Measurements from ENCODE around the gene KAZN.

Gene KAZN

GRCh38 chr1:14994841-14995437, 396.5 kb downstream of the KAZN start:
- DNase-seq: no peak

DNA sequence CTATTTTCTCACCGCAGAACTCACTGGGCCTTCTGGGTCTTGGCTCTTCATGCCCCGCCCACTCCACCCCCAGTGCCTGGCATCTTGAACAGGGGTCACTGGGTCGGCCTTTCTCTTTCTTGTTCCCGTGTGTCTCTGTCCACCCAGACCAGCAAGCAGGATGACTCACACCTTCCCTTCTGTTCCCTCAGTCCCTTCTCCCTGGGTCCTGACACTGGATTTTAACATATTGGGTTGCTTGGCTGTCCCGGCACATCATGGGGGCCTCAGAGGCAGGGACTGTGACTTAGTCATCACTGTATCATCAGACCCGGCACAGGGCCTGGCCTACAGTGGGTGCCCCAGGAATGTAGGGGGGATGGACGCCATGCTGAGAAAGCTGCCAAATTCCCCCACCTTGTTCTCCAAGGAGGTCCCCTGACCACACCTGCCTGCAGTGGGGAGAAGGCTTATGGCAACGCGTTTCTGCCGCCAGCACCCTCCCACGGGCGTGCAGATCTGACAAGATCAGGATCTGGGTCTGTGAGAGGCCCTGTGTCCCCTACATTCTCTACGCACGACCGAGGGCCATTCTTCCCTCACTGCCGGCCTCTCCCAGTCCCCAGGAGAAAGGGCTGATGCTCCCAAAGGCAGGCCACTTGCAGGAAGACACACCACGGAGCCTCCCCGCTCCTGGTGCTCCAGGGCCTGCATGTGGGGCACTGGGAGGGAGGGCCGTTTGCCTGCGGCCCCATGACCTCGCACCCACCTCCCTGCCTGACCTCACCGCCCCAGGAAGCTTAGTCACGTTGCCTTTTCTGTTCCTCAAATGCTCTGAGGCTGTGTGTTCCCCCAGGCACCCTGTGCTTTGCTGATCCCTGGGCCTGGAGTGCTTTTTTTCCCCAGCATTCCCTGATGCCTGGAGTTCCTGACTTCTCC, 397.9 kb downstream of the KAZN start:
- no peak for DNase-seq

DNA sequence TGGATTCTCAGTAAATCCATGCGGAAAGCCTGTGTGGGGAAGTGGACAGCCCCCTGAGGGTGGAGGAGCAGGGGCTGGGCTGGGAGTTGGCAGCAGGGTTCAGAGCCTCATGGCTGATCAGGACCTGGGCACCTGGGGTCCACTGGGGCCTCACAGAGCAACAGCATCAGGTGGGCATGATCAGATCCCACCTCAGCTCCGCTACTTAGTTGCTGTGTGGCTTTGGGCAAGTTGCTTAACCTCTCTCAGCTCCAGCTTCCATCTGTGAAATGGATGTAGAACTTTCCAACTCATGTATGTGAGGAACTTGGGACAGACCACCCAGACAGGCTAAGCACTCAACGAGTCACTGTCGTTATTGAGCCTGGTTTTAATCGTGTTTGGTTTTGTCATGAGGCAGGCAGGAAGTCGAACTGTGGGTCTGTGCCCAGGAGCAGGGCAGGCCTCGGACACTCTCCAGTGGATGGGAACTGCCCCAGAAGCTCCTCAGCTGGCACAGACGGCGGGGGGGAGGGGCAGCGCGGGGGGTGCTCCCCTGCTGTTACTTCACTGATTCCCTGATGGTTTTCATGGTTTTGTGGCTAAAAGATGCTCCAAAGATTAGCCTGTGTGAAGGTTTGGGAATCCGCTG, 399.3 kb downstream of the KAZN start:
- DNase-seq: no peak

GRCh38 chr1:14999441-14999840, 401.0 kb downstream of the KAZN start:
- no peak for DNase-seq

- DNase-seq: no peak
Observed at GRCh38 chr1:15000030-15000429, 401.5 kb downstream of the KAZN start.

DNA sequence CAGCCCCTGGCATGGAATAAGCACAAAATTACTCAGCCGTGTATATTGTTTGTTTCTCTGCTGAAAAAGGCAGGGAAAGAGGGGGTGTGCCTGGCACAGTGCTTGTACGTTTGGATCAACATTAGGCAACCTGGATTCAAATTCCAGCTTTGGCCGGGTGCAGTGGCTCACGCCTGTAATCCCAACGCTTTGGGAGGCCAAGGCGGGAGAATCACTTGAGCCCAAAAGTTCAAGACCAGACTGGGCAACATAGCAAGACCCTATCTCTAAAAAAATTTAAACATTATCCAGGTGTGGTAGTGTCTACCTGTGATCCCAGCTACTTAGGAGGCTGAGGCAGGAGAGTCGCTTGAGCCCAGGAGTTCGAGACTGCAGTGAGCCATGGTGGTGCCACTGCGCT, 402.2 kb downstream of the KAZN start:
- no peak for DNase-seq

- no peak for DNase-seq
Observed at GRCh38 chr1:15001317-15001915, 402.9 kb downstream of the KAZN start.

GRCh38 chr1:15002325-15002724, 403.8 kb downstream of the KAZN start:
- DNase-seq: no peak

- DNase-seq: no peak
Observed at GRCh38 chr1:15004396-15004795, 405.9 kb downstream of the KAZN start.

DNA sequence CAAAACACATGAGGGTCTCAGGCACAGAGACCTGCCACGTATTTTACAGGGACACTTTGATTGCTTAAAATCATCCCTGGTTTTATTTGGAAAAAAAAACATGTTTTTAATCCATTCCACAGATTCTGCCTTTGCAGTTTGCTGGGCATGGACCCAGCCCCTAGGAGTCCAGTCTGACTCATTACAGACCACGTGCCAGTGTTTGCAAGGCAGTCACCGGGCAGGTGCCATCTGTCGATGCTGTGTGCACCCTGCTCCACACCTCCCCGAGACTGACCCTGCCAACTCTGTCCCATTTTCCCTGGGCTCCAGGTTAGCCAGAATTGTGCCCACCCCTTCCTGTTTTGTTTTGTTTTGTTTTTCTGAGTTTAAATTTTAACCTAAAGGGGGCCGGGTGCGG, 406.6 kb downstream of the KAZN start:
- no peak for DNase-seq

DNA sequence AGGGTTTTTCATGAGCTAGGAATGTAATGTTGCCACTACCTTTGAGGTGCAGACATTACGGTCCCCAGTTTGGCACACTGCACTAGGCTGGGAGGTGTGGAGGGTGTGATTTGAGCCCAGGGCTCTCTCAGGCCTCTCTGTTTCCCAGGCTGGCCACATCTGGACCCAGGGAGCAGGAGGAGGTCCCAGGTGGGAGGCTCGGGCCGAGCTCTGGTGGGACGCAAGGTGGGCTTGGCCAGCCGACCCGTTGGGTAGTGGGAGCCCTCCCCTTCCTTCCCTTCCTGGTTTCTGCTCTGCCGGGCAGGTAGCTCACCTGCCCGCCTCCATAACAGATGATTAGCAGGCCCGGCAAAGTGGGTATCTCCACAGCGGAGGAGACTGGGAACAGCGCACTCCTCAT, 408.9 kb downstream of the KAZN start:
- DNase-seq: no peak

DNA sequence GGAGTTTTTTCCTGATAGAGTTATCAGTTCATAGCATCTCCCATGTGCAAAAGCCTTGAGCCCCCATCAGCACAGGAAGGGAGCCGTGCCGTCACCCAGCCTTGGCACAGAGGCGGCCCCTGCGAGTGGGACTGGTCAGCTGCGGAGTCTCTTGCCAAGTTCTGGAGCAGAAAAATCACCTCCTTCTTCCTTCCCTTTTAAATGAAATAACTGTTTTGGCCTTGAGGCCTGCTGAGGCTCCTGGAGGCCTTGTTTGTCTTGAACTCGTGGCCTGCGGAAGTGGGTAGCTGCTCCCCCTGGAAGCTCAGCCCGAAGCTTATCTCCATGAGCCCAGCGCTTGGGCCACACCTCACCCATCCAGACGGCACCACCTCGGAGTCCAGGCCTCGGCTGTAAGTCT, 409.4 kb downstream of the KAZN start:
- no peak for DNase-seq

DNA sequence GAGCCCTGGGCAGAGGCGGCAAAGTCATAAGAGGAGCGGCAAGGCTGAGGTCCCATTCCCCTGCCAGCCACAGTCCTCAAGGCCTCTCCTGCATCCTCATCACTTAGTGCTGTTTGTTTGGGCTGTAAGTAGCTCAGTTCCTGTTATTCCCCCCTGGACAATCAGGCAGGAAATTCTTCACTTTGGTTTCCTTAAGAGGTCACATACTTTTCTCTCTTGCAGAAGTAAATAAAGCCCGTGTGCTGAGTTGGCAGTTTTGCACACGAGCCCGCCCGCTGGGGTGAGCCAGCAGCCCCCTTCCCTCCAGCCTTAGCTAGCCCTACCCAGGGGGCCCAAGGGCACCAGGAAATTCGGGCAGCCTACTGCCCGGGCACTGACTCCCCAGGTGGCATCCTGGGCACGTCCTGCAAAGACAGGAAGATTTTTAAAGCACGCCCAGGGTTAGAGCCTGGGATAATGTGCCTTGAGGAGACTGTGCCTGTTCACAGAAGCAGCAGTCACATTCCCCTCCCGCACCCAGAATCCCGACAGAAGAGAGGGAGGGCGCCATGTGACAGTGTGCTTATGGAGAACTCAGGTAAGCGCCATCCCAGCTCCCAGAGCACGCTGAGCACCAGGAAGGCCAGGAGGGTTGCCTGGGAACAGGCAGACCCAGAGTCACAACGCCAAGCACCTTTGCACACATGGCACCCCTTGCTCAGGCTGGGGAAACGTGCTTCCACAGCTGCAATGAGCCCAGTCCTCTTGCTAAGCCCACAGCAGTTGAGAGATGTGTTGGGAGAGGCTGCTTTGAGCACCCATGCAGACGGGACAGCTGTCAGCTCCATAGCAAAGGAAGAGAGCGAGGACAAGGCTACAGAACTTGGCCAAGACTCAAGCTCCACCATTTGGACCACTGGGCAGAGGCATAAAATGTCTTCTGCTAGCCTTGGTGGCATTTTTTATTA, 410.6 kb downstream of the KAZN start:
- no peak for DNase-seq

GRCh38 chr1:15011160-15011559, 412.7 kb downstream of the KAZN start:
- DNase-seq: no peak

DNA sequence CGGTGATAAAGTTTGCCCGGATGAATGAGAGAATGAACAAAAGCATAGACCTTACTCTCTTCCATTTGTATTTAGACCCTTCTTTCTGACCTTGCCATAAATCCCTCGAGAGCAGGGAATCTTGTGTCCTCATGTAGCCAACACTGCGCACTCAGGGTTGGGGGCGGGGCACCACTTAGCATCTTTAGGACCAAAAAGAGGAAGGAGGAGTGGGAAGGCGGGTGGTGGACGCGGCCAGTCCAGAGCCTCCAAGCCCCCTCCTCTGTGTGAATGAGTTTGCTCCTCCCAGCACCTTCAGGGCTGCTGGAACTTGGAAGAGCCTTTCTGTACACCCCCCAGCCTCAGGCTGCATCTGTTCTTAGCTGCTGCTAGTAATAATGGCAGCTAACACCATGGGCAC, 413.2 kb downstream of the KAZN start:
- DNase-seq: no peak

- no peak for DNase-seq
Observed at GRCh38 chr1:15012822-15013221, 414.3 kb downstream of the KAZN start.

GRCh38 chr1:15013767-15014166, 415.3 kb downstream of the KAZN start:
- DNase-seq: no peak

- no peak for DNase-seq
Observed at GRCh38 chr1:15014516-15014915, 416.0 kb downstream of the KAZN start.

GRCh38 chr1:15016001-15016400, 417.5 kb downstream of the KAZN start:
- no peak for DNase-seq

GRCh38 chr1:15016526-15016925, 418.0 kb downstream of the KAZN start:
- DNase-seq: no peak

DNA sequence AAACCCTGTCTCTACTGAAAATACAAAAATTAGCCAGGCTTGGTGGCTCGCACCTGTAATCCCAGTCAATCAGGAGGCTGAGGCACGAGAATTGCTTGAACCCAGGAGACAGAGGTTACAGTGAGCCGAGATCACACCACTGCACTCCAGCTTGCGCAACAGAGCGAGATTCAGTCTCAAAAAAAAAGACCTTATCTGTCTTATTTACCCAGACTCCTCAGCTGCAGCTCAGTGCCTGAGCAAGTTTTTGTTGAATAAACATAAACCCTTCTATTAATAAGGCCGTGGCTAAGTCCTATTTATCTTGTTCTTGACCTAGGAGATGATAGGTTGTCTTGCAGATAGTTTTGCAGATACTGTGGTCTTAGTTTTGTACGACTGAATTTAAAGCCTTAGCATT, 418.6 kb downstream of the KAZN start:
- no peak for DNase-seq

GRCh38 chr1:15018767-15019166, 420.3 kb downstream of the KAZN start:
- DNase-seq: no peak

Measured in activated gamma-delta T cell treated with Interleukin-2 at 50 U/mL for 16 hours (primary cell).